Measurements from ENCODE around the gene NDRG3. TPM values are rescaled to one million over a fixed set of nuclear protein-coding genes. Genes with fewer than 3 reads are reported as not detected.

The NDRG3 gene
- total RNA-seq, 4 donors from 2014 or later = 19.2 to 24.2 (median 22.7) TPM

- Histone ChIP-seq H3K4me1 (no peaks in the 10 kb centered on the region), H3K27me3 (no peaks in the 10 kb centered on the region), H3K36me3 (peaks cover 35% of the 10 kb centered on the region), H3K4me3 (no peak overlapping the region), H3K27ac (no peak overlapping the region), H3K9me3 (no peaks in the 10 kb centered on the region)
- 92% methylated on average over 4 of the region's 4 CpGs for WGBS
- DNase-seq (ENCODE audit: low spot score in 2 of 2) = no peak
- TF ChIP-seq POLR2A (IDR thresholded peaks at IDR 0.05) = no peak
- no peak for TF ChIP-seq EP300 (IDR thresholded peaks at IDR 0.05)
- no peak for TF ChIP-seq CTCF (IDR thresholded peaks at IDR 0.05)
- TF ChIP-seq POLR2AphosphoS5 (IDR thresholded peaks at IDR 0.05) = no peak
Observed at GRCh38 chr20:36672991-36673390, 72.9 kb downstream of the NDRG3 start.

- 91% methylated on average over 3 of the region's 3 CpGs for WGBS
- no peaks in the 10 kb centered on the region for H3K27me3 ChIP-seq
- DNase-seq (ENCODE audit: low spot score in 2 of 2) = no peak
- H3K4me3 ChIP-seq = no peak overlapping the region
- H3K4me1 ChIP-seq = no peaks in the 10 kb centered on the region
- TF ChIP-seq EP300 (IDR thresholded peaks at IDR 0.05) = no peak
- H3K27ac ChIP-seq = no peak overlapping the region
- peaks cover 22% of the 10 kb centered on the region for H3K36me3 ChIP-seq
- no peaks in the 10 kb centered on the region for H3K9me3 ChIP-seq
Observed at GRCh38 chr20:36670665-36671357, 75.1 kb downstream of the NDRG3 start.

GRCh38 chr20:36666181-36666740, 79.6 kb downstream of the NDRG3 start:
- TF ChIP-seq POLR2AphosphoS5 (IDR thresholded peaks at IDR 0.05) (no peak), POLR2A (IDR thresholded peaks at IDR 0.05) (no peak), CTCF (IDR thresholded peaks at IDR 0.05) (no peak), EP300 (IDR thresholded peaks at IDR 0.05) (no peak)
- Histone ChIP-seq H3K4me1 (no peaks in the 10 kb centered on the region), H3K4me3 (no peak overlapping the region), H3K9me3 (no peaks in the 10 kb centered on the region), H3K27me3 (no peaks in the 10 kb centered on the region), H3K36me3 (peaks cover 46% of the 10 kb centered on the region), H3K27ac (no peak overlapping the region)
- DNase-seq (ENCODE audit: low spot score in 2 of 2) = no peak
- 54% methylated on average over 4 of the region's 4 CpGs for WGBS

- no peak for TF ChIP-seq POLR2AphosphoS5 (IDR thresholded peaks at IDR 0.05)
- no peak for TF ChIP-seq EP300 (IDR thresholded peaks at IDR 0.05)
- no peak for TF ChIP-seq CTCF (IDR thresholded peaks at IDR 0.05)
- TF ChIP-seq POLR2A (IDR thresholded peaks at IDR 0.05) = no peak
- no peak for DNase-seq (ENCODE audit: low spot score in 2 of 2)
- Histone ChIP-seq H3K4me1 (no peaks in the 10 kb centered on the region), H3K27ac (no peak overlapping the region), H3K9me3 (no peaks in the 10 kb centered on the region), H3K4me3 (no peak overlapping the region), H3K36me3 (peaks cover 51% of the 10 kb centered on the region), H3K27me3 (no peaks in the 10 kb centered on the region)
- 67% methylated on average over 2 of the region's 2 CpGs for WGBS
Observed at GRCh38 chr20:36663031-36663430, 82.9 kb downstream of the NDRG3 start.

GRCh38 chr20:36658300-36658699, 87.6 kb downstream of the NDRG3 start:
- TF ChIP-seq POLR2AphosphoS5 (IDR thresholded peaks at IDR 0.05) = no peak
- TF ChIP-seq EP300 (IDR thresholded peaks at IDR 0.05) = no peak
- no peak for TF ChIP-seq POLR2A (IDR thresholded peaks at IDR 0.05)
- no peak for TF ChIP-seq CTCF (IDR thresholded peaks at IDR 0.05)
- DNase-seq (ENCODE audit: low spot score in 2 of 2) = no peak
- Histone ChIP-seq H3K27ac (no peak overlapping the region), H3K36me3 (peaks cover 45% of the 10 kb centered on the region), H3K9me3 (no peaks in the 10 kb centered on the region), H3K4me1 (no peaks in the 10 kb centered on the region), H3K4me3 (no peak overlapping the region), H3K27me3 (no peaks in the 10 kb centered on the region)
- WGBS = 75% methylated on average over 3 of the region's 3 CpGs
